ENCODE measurements around the gene ACTR10.

DNA sequence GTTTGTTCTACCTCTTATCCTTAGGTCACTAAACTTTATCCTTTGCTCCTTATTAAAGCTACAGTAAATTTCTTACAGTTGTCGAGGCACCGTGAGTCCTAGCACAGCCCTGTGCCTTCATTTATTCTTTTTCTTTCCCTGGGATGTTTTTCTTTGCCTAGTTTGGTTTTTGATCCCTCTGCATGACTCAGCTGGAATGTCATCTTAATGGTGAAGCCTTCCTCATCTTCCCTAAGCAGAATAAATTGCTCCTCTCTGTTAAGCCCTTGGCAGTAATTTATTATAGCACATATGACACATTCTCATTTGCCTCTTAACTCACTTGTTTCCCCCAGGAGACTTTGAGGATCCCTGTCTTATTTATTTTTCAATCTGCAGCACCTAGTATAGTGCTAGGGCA lies 16.6 kb downstream of the ACTR10 start:
- TF ChIP-seq TAF7 (optimal IDR thresholded peaks at IDR 0.05; ENCODE audit: borderline replicate concordance, low read depth, low read length) (no peak), NRF1 (IDR thresholded peaks at IDR 0.05; ENCODE audit: low read depth, low read length) (no peak), POLR2A (IDR thresholded peaks at IDR 0.05; ENCODE audit: control extremely low read depth in 1 of 2, low read depth in 2 of 2, low read length in 2 of 2) (no peak), EZH2 (IDR thresholded peaks at IDR 0.05; ENCODE audit: low read depth, low read length, severe bottlenecking) (no peak)
- TF ChIP-seq, protein P1, sequence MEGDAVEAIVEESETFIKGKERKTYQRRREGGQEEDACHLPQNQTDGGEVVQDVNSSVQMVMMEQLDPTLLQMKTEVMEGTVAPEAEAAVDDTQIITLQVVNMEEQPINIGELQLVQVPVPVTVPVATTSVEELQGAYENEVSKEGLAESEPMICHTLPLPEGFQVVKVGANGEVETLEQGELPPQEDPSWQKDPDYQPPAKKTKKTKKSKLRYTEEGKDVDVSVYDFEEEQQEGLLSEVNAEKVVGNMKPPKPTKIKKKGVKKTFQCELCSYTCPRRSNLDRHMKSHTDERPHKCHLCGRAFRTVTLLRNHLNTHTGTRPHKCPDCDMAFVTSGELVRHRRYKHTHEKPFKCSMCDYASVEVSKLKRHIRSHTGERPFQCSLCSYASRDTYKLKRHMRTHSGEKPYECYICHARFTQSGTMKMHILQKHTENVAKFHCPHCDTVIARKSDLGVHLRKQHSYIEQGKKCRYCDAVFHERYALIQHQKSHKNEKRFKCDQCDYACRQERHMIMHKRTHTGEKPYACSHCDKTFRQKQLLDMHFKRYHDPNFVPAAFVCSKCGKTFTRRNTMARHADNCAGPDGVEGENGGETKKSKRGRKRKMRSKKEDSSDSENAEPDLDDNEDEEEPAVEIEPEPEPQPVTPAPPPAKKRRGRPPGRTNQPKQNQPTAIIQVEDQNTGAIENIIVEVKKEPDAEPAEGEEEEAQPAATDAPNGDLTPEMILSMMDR (IDR thresholded peaks at IDR 0.05; ENCODE audit: control extremely low read depth in 1 of 3, insufficient read depth in 1 of 3, low read depth in 1 of 3, low read length in 3 of 3): no peak
